Ishikawa (cell line): ENCODE measurements around the gene MRFAP1L1.

Experiments used
- CEBPB ChIP-seq: IDR thresholded peaks from 2 replicates; pipeline ENCODE4 v1.6.1; 2012
- RAD21 ChIP-seq: IDR thresholded peaks from 2 replicates; pipeline ENCODE4 v1.6.1; 2012; ENCODE audit warnings: low read depth
- TAF1 ChIP-seq: IDR thresholded peaks from 2 replicates; pipeline ENCODE4 v1.6.1; 2012; ENCODE audit warnings: low read depth, mild to moderate bottlenecking
- YY1 ChIP-seq: IDR thresholded peaks from 2 replicates; pipeline ENCODE4 v1.6.1; 2012; ENCODE audit warnings: low read depth
- TF ChIP-seq, protein P1 (sequence below): IDR thresholded peaks from 2 replicates; pipeline ENCODE4 v1.6.1; 2012; ENCODE audit warnings: low read depth, mild to moderate bottlenecking
- TF ChIP-seq, protein P2 (sequence below): IDR thresholded peaks from 2 replicates; pipeline ENCODE4 v1.6.1; 2012

DNA sequence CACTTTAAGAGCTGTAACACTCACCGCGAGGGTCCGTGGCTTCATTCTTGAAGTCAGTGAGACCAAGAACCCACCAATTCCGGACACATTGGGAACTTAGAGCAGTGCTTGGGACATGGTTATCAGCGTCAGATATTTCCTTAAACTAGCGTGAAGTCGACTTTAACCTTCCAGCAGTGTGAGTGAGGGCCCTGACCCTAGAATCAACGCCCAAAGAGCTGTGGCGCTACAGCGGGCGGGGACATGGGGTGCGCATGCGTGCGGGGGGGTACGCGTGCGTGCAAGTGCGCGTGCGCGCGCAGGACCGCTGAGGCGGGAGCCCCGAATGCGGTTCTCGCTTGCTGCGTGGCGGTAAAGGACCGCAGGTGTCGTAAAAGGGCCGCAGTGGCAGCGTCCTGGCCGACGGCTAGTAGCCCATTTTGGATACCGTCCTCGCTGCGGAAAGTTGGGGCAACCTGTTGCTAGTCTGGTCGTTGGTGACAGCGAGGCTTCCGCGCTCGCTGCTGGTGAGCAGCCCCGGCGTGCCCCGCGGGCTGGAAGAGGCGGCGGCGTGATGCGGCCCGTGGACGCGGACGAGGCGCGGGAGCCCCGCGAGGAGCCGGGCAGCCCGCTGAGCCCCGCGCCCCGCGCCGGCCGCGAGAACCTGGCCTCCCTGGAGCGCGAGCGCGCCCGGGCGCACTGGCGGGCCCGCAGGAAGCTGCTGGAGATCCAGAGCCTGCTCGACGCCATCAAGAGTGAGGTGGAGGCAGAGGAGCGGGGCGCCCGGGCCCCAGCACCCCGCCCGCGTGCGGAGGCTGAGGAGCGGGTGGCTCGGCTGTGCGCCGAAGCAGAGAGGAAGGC is 35.8 kb downstream of the MRFAP1L1 start:
- TF ChIP-seq, protein P1, sequence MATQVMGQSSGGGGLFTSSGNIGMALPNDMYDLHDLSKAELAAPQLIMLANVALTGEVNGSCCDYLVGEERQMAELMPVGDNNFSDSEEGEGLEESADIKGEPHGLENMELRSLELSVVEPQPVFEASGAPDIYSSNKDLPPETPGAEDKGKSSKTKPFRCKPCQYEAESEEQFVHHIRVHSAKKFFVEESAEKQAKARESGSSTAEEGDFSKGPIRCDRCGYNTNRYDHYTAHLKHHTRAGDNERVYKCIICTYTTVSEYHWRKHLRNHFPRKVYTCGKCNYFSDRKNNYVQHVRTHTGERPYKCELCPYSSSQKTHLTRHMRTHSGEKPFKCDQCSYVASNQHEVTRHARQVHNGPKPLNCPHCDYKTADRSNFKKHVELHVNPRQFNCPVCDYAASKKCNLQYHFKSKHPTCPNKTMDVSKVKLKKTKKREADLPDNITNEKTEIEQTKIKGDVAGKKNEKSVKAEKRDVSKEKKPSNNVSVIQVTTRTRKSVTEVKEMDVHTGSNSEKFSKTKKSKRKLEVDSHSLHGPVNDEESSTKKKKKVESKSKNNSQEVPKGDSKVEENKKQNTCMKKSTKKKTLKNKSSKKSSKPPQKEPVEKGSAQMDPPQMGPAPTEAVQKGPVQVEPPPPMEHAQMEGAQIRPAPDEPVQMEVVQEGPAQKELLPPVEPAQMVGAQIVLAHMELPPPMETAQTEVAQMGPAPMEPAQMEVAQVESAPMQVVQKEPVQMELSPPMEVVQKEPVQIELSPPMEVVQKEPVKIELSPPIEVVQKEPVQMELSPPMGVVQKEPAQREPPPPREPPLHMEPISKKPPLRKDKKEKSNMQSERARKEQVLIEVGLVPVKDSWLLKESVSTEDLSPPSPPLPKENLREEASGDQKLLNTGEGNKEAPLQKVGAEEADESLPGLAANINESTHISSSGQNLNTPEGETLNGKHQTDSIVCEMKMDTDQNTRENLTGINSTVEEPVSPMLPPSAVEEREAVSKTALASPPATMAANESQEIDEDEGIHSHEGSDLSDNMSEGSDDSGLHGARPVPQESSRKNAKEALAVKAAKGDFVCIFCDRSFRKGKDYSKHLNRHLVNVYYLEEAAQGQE = no peak
- TF ChIP-seq, protein P2, sequence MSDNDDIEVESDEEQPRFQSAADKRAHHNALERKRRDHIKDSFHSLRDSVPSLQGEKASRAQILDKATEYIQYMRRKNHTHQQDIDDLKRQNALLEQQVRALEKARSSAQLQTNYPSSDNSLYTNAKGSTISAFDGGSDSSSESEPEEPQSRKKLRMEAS = peak; percentile 97
- TF ChIP-seq CEBPB (no peak), TAF1 (peak; percentile 78), YY1 (peak; percentile 87), RAD21 (no peak)
